Measurements from ENCODE around the gene OSCAR.

- TF ChIP-seq POLR2A (IDR thresholded peaks at IDR 0.05) (no peak), CTCF (IDR thresholded peaks at IDR 0.05 in 4 of 5, conservative IDR thresholded peaks at IDR 0.05 in 1 of 5) (no peak)
Observed at GRCh38 chr19:54100561-54100960, at the start of gene OSCAR.

Data from gastrocnemius medialis (tissue), 4 donors.